ENCODE data around the gene RBM15B. TPM values are rescaled to one million over a fixed set of nuclear protein-coding genes. Genes with fewer than 3 reads are reported as not detected.

Gene RBM15B
- total RNA-seq, 1 experiment from 2014 or later = 61.1 TPM

DNA sequence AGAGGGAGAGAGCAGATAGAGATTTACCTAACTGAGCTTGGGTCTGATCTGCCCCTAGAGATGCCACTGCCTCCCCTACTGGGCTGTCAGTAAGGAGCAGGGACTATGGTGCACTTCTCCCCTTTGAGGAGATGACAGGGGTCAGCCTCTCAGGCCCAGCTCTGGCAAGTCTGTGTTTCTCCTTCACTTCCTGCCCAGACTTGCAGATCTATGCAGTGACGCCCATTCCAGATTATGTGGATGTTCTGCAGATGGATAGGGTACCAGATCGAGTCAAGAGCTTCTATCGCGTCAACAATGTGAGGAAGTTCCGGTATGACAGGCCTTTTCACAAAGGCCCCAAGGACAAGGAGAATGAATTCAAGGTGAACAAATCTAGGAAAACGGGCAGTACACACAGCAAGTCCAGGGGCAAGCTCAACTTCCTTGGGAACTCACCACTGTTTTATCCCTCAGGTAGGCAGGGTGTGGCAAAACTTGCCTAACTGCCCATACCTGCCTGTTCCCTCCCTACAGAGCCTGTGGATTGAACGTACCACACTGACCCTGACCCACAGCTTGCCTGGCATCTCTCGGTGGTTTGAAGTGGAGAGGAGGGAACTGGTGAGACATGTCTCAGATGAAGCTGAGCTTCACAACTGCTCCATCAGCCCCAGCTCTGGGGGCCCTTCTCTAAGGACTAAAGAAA lies 35.0 kb upstream of the RBM15B start:
- Histone ChIP-seq H3K4me2 (ENCODE audit: insufficient read depth, insufficient read length, low read length) (no peak overlapping the region), H3K23me2 (ENCODE audit: insufficient read length, low read depth, low read length, poor library complexity, severe bottlenecking) (no peaks in the 10 kb centered on the region), H2BK120ac (ENCODE audit: low read depth, low read length, poor library complexity, severe bottlenecking) (no peak overlapping the region), H4K5ac (ENCODE audit: insufficient read length, low read depth, low read length) (no peak overlapping the region), H3K14ac (ENCODE audit: insufficient read depth, low read length) (no peak overlapping the region), H3K9ac (ENCODE audit: extremely low read depth, insufficient read length, low read length) (no peak overlapping the region), H2BK15ac (ENCODE audit: low read depth, low read length) (no peak overlapping the region), H4K91ac (ENCODE audit: insufficient read length, low read depth, low read length) (no peak overlapping the region), H2BK20ac (ENCODE audit: low read depth, low read length, poor library complexity, severe bottlenecking) (no peak overlapping the region), H3K79me1 (ENCODE audit: insufficient read depth, low read depth, low read length, poor library complexity, severe bottlenecking) (no peaks in the 10 kb centered on the region), H3K56ac (ENCODE audit: insufficient read length, low read depth, low read length) (no peak overlapping the region), H3T11ph (ENCODE audit: low read length) (no peak overlapping the region), H3K23ac (ENCODE audit: insufficient read length, low read depth, low read length) (no peak overlapping the region), H3K9me3 (ENCODE audit: control insufficient read depth, low read depth, low read length) (no peaks in the 10 kb centered on the region), H3K4me1 (ENCODE audit: insufficient read depth, low read length) (no peaks in the 10 kb centered on the region), H3K4ac (ENCODE audit: low read depth, low read length) (no peak overlapping the region), H3K18ac (ENCODE audit: insufficient read length, low read depth, low read length) (no peak overlapping the region), H4K8ac (replicated peaks; ENCODE audit: insufficient read length, low read depth, low read length) (no peak overlapping the region), H3K79me2 (ENCODE audit: insufficient read depth, low read length) (no peaks in the 10 kb centered on the region), H4K20me1 (ENCODE audit: control insufficient read depth, insufficient read depth, insufficient read length) (no peaks in the 10 kb centered on the region), H2AK5ac (ENCODE audit: insufficient read length, low read length) (no peak overlapping the region), H3K27ac (ENCODE audit: insufficient read length, low read depth, low read length) (no peak overlapping the region), H2BK12ac (ENCODE audit: insufficient read length, low read depth, low read length) (no peak overlapping the region), H2AFZ (ENCODE audit: low read length) (no peak overlapping the region), H2BK5ac (ENCODE audit: insufficient read length, low read length) (no peak overlapping the region), H3K27me3 (ENCODE audit: insufficient read depth, low read length) (no peaks in the 10 kb centered on the region)
- Mint-ChIP-seq H3K9me3 (no peaks in the 10 kb centered on the region), H3K27me3 (ENCODE audit: low read depth) (no peaks in the 10 kb centered on the region), H3K4me1 (peaks cover 0 to 7% of the 10 kb centered on the region in 2 experiments; a peak in 2 of 4 replicates), H3K4me3 (no peak overlapping the region), H3K36me3 (ENCODE audit: insufficient read depth in 1 of 3, low read depth in 3 of 3) (peaks cover 0 to 21% (median 0%) of the 10 kb centered on the region in 3 experiments; a peak in 2 of 7 replicates), H3K27ac (no peak overlapping the region)
- TF ChIP-seq, protein P1, sequence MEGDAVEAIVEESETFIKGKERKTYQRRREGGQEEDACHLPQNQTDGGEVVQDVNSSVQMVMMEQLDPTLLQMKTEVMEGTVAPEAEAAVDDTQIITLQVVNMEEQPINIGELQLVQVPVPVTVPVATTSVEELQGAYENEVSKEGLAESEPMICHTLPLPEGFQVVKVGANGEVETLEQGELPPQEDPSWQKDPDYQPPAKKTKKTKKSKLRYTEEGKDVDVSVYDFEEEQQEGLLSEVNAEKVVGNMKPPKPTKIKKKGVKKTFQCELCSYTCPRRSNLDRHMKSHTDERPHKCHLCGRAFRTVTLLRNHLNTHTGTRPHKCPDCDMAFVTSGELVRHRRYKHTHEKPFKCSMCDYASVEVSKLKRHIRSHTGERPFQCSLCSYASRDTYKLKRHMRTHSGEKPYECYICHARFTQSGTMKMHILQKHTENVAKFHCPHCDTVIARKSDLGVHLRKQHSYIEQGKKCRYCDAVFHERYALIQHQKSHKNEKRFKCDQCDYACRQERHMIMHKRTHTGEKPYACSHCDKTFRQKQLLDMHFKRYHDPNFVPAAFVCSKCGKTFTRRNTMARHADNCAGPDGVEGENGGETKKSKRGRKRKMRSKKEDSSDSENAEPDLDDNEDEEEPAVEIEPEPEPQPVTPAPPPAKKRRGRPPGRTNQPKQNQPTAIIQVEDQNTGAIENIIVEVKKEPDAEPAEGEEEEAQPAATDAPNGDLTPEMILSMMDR (conservative IDR thresholded peaks at IDR 0.05) = no peak
- no peak for DNase-seq
- no CpG with 5 or more reads among the region's 8 CpGs for WGBS (ENCODE audit: extremely low coverage, insufficient read length, low lambda C conversion rate)
